ENCODE data around the gene BRPF1.
A peak's percentile ranks its signal among the peaks of the same experiment; 100 is the strongest.

The BRPF1 gene

GRCh38 chr3:9786209-9786739 is 54.7 kb downstream of the BRPF1 start:
- no peak for DNase-seq (ENCODE audit: low read depth in 2 of 2, low spot score in 1 of 2)

GRCh38 chr3:9786825-9787669 is 55.5 kb downstream of the BRPF1 start:
- DNase-seq (ENCODE audit: low read depth in 2 of 2, low spot score in 1 of 2): no peak

GRCh38 chr3:9787714-9788113 is 56.2 kb downstream of the BRPF1 start:
- no peak for DNase-seq (ENCODE audit: low read depth in 2 of 2, low spot score in 1 of 2)

- no peak for DNase-seq (ENCODE audit: low read depth in 2 of 2, low spot score in 1 of 2)
Observed at GRCh38 chr3:9791127-9791526, 59.6 kb downstream of the BRPF1 start.

GRCh38 chr3:9791790-9792404 is 60.4 kb downstream of the BRPF1 start:
- no peak for DNase-seq (ENCODE audit: low read depth in 2 of 2, low spot score in 1 of 2)

- DNase-seq (ENCODE audit: low read depth in 2 of 2, low spot score in 1 of 2): peak; percentile 84 to 86
Observed at GRCh38 chr3:9792405-9793160, 61.0 kb downstream of the BRPF1 start, which contains the start of the genes ARPC4 and TADA3. Gene ARPC4 (plus strand): TSS chr3:9793082. CDS start chr3:9793122, 40 bp downstream. Gene TADA3 (minus strand): TSS chr3:9792473. CDS start chr3:9791466, 1,007 bp downstream.

- DNase-seq (ENCODE audit: low read depth in 2 of 2, low spot score in 1 of 2): no peak
Observed at GRCh38 chr3:9793161-9793781, 61.7 kb downstream of the BRPF1 start.

- DNase-seq (ENCODE audit: low read depth in 2 of 2, low spot score in 1 of 2): no peak
Observed at GRCh38 chr3:9794400-9794799, 62.9 kb downstream of the BRPF1 start.

- no peak for DNase-seq (ENCODE audit: low read depth in 2 of 2, low spot score in 1 of 2)
Observed at GRCh38 chr3:9795207-9795606, 63.7 kb downstream of the BRPF1 start.

GRCh38 chr3:9797196-9797945 is 65.8 kb downstream of the BRPF1 start:
- DNase-seq (ENCODE audit: low read depth in 2 of 2, low spot score in 1 of 2): no peak

All from stimulated activated CD8-positive, alpha-beta memory T cell treated with anti-CD3 and anti-CD28 coated beads, Interleukin-4, amount 100 ng/mL, for 4 hours (primary cell).